Measurements from ENCODE around the gene MIF. TPM values are rescaled to one million over a fixed set of nuclear protein-coding genes. Genes with fewer than 3 reads are reported as not detected.

MIF gene
- total RNA-seq, 1 experiment from 2014 or later = 1,068 TPM

DNA sequence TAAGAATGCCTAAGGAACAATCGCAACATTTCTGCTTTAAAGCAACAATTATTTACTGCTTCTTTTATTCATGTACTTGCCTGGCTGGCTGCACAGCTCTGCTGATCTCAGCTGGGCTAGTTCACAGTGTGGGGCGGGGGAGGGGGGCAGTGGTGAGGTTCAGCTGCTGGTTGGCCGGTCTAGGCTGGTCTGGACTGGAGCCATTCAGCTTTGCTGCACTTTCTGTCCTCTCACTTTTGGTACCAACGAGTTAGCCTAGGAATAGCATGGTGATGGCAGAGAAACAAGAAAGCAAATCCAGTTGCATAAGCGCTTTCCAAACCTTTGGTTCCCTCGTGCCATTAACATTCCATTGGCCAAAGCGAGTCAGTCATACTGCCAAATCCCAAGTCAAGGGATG is 16.0 kb upstream of the MIF start:
- Histone ChIP-seq H2BK120ac (ENCODE audit: low read depth, low read length, poor library complexity, severe bottlenecking) (no peak overlapping the region), H2BK15ac (ENCODE audit: low read depth, low read length) (no peak overlapping the region), H3K27me3 (ENCODE audit: insufficient read depth, low read length) (no peaks in the 10 kb centered on the region), H3K4me1 (ENCODE audit: insufficient read depth, low read length) (no peaks in the 10 kb centered on the region), H3K27ac (ENCODE audit: insufficient read length, low read depth, low read length) (no peak overlapping the region), H3T11ph (ENCODE audit: low read length) (no peak overlapping the region), H3K56ac (ENCODE audit: insufficient read length, low read depth, low read length) (no peak overlapping the region), H3K14ac (ENCODE audit: insufficient read depth, low read length) (no peak overlapping the region), H4K91ac (ENCODE audit: insufficient read length, low read depth, low read length) (no peak overlapping the region), H4K20me1 (ENCODE audit: control insufficient read depth, insufficient read depth, insufficient read length) (no peaks in the 10 kb centered on the region), H3K79me1 (ENCODE audit: insufficient read depth, low read depth, low read length, poor library complexity, severe bottlenecking) (no peaks in the 10 kb centered on the region), H3K79me2 (ENCODE audit: insufficient read depth, low read length) (no peaks in the 10 kb centered on the region), H2BK12ac (ENCODE audit: insufficient read length, low read depth, low read length) (no peak overlapping the region), H2AFZ (ENCODE audit: low read length) (no peak overlapping the region), H2AK5ac (ENCODE audit: insufficient read length, low read length) (no peak overlapping the region), H3K9ac (ENCODE audit: extremely low read depth, insufficient read length, low read length) (no peak overlapping the region), H2BK5ac (ENCODE audit: insufficient read length, low read length) (no peak overlapping the region), H3K23me2 (ENCODE audit: insufficient read length, low read depth, low read length, poor library complexity, severe bottlenecking) (no peaks in the 10 kb centered on the region), H4K8ac (replicated peaks; ENCODE audit: insufficient read length, low read depth, low read length) (no peak overlapping the region), H3K9me3 (ENCODE audit: control insufficient read depth, low read depth, low read length) (no peaks in the 10 kb centered on the region), H2BK20ac (ENCODE audit: low read depth, low read length, poor library complexity, severe bottlenecking) (no peak overlapping the region), H3K4me2 (ENCODE audit: insufficient read depth, insufficient read length, low read length) (no peak overlapping the region), H3K4ac (ENCODE audit: low read depth, low read length) (no peak overlapping the region), H3K18ac (ENCODE audit: insufficient read length, low read depth, low read length) (no peak overlapping the region), H3K23ac (ENCODE audit: insufficient read length, low read depth, low read length) (no peak overlapping the region), H4K5ac (ENCODE audit: insufficient read length, low read depth, low read length) (no peak overlapping the region)
- Mint-ChIP-seq H3K27me3 (ENCODE audit: low read depth) (no peaks in the 10 kb centered on the region), H3K27ac (no peak overlapping the region), H3K9me3 (no peaks in the 10 kb centered on the region), H3K36me3 (ENCODE audit: insufficient read depth in 1 of 3, low read depth in 3 of 3) (peaks cover 8 to 19% (median 10%) of the 10 kb centered on the region in 3 experiments; a peak in 5 of 7 replicates), H3K4me1 (peaks cover 0 to 4% of the 10 kb centered on the region in 2 experiments; a peak in 1 of 4 replicates), H3K4me3 (no peak overlapping the region)
- TF ChIP-seq, protein P1, sequence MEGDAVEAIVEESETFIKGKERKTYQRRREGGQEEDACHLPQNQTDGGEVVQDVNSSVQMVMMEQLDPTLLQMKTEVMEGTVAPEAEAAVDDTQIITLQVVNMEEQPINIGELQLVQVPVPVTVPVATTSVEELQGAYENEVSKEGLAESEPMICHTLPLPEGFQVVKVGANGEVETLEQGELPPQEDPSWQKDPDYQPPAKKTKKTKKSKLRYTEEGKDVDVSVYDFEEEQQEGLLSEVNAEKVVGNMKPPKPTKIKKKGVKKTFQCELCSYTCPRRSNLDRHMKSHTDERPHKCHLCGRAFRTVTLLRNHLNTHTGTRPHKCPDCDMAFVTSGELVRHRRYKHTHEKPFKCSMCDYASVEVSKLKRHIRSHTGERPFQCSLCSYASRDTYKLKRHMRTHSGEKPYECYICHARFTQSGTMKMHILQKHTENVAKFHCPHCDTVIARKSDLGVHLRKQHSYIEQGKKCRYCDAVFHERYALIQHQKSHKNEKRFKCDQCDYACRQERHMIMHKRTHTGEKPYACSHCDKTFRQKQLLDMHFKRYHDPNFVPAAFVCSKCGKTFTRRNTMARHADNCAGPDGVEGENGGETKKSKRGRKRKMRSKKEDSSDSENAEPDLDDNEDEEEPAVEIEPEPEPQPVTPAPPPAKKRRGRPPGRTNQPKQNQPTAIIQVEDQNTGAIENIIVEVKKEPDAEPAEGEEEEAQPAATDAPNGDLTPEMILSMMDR (conservative IDR thresholded peaks at IDR 0.05) = no peak
- WGBS (ENCODE audit: extremely low coverage, insufficient read length, low lambda C conversion rate) = no CpG with 5 or more reads among the region's 7 CpGs
- DNase-seq = no peak
